Chondrocyte (in vitro differentiated cells): ENCODE measurements around the gene MLST8. TPM values are rescaled to one million over a fixed set of nuclear protein-coding genes. Genes with fewer than 3 reads are reported as not detected.

Experiments
- DNase-seq: peaks from one replicate; pipeline ENCODE4 v3.0.0; 2021; ENCODE audit warnings: mixed read lengths, low spot score
- H3K27ac Mint-ChIP-seq: one replicate; pipeline ENCODE4 v1.8.0; 2021; ENCODE audit warnings: mild to moderate bottlenecking, moderate library complexity, mixed read lengths; ENCODE audit not compliant: unreplicated experiment
- H3K27me3 Mint-ChIP-seq: 2 replicates; pipeline ENCODE4 v1.8.0; 2021; ENCODE audit warnings: low read depth, mixed read lengths
- H3K36me3 Mint-ChIP-seq: 2 replicates; pipeline ENCODE4 v1.8.0; 2021; ENCODE audit warnings: low read depth, mixed read lengths
- H3K4me1 Mint-ChIP-seq: 2 replicates; pipeline ENCODE4 v1.8.0; 2021; ENCODE audit warnings: low read depth, mild to moderate bottlenecking, mixed read lengths
- H3K4me3 Mint-ChIP-seq: one replicate; pipeline ENCODE4 v1.8.0; 2021; ENCODE audit warnings: mild to moderate bottlenecking, moderate library complexity, mixed read lengths; ENCODE audit not compliant: unreplicated experiment
- H3K9me3 Mint-ChIP-seq: 2 replicates; pipeline ENCODE4 v1.8.0; 2021; ENCODE audit warnings: low read depth, mixed read lengths
- total RNA-seq: library from RNA; stranded (reverse); gene quantifications from 3 replicates; pipeline ENCODE4 v1.2.1, GENCODE V29; 2021
- TF ChIP-seq, protein P1 (sequence below): fragments of 200-600 bp; sonication (generic); IDR thresholded peaks from 2 replicates; pipeline ENCODE4 v1.5.0; 2021; ENCODE audit warnings: antibody characterized with exemption, mild to moderate bottlenecking, moderate library complexity

The MLST8 gene
- total RNA-seq, 1 donor from 2014 or later: 37.1 TPM

DNA sequence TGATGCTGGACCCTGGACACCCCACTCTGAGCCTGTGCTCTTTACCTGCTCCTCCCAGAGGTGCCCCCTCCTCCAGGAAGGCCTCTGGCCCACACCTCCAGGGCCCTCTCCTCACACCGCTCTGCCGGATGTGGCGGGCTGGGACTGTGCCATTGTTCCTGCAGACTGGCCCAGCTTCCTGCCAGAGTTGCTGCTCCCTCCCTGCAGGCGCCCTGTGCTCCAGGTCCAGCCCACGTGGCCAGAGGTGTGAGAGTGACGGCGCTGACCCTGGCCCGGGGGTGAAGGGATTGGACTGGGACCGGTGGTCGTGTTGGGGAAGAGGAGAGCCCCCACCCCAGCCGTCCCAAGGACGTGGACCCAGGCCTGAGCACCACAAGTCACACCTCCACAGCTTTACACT is 23.8 kb downstream of the MLST8 start:
- H3K36me3 Mint-ChIP-seq: peaks cover 11% of the 10 kb centered on the region
- H3K27me3 Mint-ChIP-seq: no peaks in the 10 kb centered on the region
- H3K9me3 Mint-ChIP-seq: no peaks in the 10 kb centered on the region
- H3K4me3 Mint-ChIP-seq: no peak overlapping the region
- TF ChIP-seq, protein P1, sequence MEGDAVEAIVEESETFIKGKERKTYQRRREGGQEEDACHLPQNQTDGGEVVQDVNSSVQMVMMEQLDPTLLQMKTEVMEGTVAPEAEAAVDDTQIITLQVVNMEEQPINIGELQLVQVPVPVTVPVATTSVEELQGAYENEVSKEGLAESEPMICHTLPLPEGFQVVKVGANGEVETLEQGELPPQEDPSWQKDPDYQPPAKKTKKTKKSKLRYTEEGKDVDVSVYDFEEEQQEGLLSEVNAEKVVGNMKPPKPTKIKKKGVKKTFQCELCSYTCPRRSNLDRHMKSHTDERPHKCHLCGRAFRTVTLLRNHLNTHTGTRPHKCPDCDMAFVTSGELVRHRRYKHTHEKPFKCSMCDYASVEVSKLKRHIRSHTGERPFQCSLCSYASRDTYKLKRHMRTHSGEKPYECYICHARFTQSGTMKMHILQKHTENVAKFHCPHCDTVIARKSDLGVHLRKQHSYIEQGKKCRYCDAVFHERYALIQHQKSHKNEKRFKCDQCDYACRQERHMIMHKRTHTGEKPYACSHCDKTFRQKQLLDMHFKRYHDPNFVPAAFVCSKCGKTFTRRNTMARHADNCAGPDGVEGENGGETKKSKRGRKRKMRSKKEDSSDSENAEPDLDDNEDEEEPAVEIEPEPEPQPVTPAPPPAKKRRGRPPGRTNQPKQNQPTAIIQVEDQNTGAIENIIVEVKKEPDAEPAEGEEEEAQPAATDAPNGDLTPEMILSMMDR: no peak
- no peak overlapping the region for H3K27ac Mint-ChIP-seq
- no peak for DNase-seq
- peaks cover 17% of the 10 kb centered on the region for H3K4me1 Mint-ChIP-seq

DNA sequence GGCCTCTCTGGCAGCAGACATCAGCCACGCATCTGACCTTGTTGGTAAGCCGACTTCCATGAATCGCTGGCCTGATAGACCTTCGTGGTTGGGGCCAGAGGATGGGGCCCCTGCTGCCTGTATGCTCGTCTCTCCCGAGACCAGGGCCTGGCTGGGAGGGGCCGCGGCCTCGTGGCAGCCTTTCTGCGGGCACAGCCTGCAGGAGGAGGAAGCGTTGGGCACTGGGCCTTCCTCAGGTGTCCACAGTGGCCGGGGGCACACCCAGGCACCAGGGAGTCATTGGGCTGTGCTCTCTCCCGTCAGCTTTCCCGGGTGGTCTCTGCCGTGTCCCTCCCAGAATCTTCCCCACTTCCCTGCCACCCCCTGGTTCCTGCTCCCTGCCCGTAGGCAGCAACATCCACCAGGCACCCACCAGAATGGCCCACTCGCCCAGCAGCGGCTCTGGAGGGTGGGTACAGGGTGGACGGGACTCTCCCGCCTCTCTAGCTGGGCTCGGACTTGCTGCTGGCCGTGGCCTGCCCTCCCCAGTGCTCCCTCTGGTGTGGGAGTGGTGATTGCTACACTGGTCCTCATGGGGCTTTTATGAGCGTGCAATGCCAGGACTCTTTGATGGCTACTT is 24.5 kb downstream of the MLST8 start:
- no peak for DNase-seq
- TF ChIP-seq, protein P1: no peak
- Mint-ChIP-seq H3K27me3 (no peaks in the 10 kb centered on the region), H3K36me3 (peaks cover 11% of the 10 kb centered on the region), H3K4me1 (peaks cover 11% of the 10 kb centered on the region), H3K4me3 (no peak overlapping the region), H3K27ac (no peak overlapping the region), H3K9me3 (no peaks in the 10 kb centered on the region)

DNA sequence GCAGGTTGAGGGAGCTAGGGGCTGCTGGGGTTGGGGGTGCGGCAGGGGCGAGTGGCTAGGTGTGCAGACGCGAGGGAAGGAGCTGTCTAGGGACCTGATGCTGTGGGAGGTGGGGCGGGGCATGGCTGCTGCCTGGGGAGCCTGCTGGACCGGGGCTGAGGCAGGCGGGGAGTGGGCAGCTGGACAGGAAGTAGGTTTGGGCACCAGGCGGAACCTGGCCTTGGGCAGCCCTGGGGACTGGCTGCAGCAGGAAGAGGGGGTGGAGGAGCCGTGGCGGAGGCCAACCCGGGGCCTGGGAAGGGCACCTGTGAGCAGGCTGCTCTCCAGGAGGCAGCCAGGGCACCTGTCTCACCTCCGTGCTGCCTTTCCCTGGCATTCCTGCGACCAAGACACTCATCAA is 25.1 kb downstream of the MLST8 start:
- Mint-ChIP-seq H3K4me3 (no peak overlapping the region), H3K27ac (no peak overlapping the region), H3K4me1 (peaks cover 7% of the 10 kb centered on the region), H3K27me3 (no peaks in the 10 kb centered on the region), H3K9me3 (no peaks in the 10 kb centered on the region), H3K36me3 (peaks cover 13% of the 10 kb centered on the region)
- no peak for DNase-seq
- TF ChIP-seq, protein P1: no peak

GRCh38 chr16:2231016-2231931 is 26.0 kb downstream of the MLST8 start:
- no peaks in the 10 kb centered on the region for H3K27me3 Mint-ChIP-seq
- no peak overlapping the region for H3K27ac Mint-ChIP-seq
- TF ChIP-seq, protein P1: no peak
- DNase-seq: no peak
- no peak overlapping the region for H3K4me3 Mint-ChIP-seq
- H3K36me3 Mint-ChIP-seq: peaks cover 13% of the 10 kb centered on the region
- H3K9me3 Mint-ChIP-seq: no peaks in the 10 kb centered on the region
- peaks cover 2% of the 10 kb centered on the region for H3K4me1 Mint-ChIP-seq

DNA sequence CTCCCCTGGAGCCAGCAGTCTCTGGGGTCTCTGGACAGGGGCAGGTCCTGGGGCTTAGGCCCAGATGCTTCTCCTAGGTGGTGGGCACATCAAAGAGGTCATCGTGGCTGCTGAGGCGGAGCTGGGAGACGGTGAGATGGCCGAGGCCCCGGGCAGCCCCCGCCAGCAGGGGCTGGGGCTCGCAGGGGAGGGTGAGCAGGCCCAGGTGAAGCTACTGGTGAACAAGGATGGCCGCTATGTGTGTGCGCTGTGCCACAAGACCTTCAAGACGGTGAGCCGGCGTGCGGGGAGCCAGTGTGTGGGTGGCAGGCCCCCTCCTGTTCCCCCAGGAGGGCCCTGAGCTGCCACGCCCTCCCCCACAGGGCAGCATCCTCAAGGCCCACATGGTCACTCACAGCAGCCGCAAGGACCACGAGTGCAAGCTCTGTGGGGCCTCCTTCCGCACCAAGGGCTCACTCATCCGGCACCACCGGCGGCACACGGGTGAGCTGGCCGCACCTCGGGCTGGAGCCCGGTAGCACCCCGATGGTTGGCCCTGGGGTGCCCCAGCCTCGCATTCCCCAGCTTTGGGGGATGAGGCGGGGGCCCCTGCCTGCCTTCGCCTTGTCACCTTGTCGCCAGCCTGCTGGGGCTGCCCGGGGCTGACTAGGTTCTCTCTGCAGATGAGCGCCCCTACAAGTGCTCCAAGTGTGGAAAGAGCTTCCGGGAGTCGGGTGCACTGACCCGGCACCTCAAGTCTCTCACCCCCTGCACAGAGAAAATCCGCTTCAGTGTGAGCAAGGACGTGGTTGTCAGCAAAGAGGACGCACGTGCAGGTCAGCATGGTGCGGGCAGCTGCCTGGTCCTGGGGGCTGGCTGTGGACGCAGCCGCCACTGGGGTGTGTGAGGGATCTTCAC is 27.1 kb downstream of the MLST8 start:
- TF ChIP-seq, protein P1: no peak
- Mint-ChIP-seq H3K27ac (no peak overlapping the region), H3K27me3 (no peaks in the 10 kb centered on the region), H3K4me1 (no peaks in the 10 kb centered on the region), H3K9me3 (no peaks in the 10 kb centered on the region), H3K4me3 (no peak overlapping the region), H3K36me3 (peaks cover 13% of the 10 kb centered on the region)
- no peak for DNase-seq
